Measurements from ENCODE around the gene CCDC186. TPM values are rescaled to one million over a fixed set of nuclear protein-coding genes. Genes with fewer than 3 reads are reported as not detected.
"Not testable (repeated sequence)": the region's sequence is repeated elsewhere in the genome, so short reads cannot be mapped to it uniquely, and the experiment has no call there.

CCDC186 gene
- total RNA-seq, 4 donors from 2014 or later, result 43.3 to 49.7 (median 46.6) TPM

GRCh38 chr10:114142018-114142417 lies 32.0 kb downstream of the CCDC186 start:
- Histone ChIP-seq H3K27me3 (no peaks in the 10 kb centered on the region), H3K27ac (no peak overlapping the region), H3K9me3 (no peaks in the 10 kb centered on the region), H3K36me3 (peaks cover under 1 to 6% of the 10 kb centered on the region in 2 donors), H3K4me1 (no peaks in the 10 kb centered on the region), H3K4me3 (replicated peaks in 1 of 3) (no peak overlapping the region)
- TF ChIP-seq, protein P1, sequence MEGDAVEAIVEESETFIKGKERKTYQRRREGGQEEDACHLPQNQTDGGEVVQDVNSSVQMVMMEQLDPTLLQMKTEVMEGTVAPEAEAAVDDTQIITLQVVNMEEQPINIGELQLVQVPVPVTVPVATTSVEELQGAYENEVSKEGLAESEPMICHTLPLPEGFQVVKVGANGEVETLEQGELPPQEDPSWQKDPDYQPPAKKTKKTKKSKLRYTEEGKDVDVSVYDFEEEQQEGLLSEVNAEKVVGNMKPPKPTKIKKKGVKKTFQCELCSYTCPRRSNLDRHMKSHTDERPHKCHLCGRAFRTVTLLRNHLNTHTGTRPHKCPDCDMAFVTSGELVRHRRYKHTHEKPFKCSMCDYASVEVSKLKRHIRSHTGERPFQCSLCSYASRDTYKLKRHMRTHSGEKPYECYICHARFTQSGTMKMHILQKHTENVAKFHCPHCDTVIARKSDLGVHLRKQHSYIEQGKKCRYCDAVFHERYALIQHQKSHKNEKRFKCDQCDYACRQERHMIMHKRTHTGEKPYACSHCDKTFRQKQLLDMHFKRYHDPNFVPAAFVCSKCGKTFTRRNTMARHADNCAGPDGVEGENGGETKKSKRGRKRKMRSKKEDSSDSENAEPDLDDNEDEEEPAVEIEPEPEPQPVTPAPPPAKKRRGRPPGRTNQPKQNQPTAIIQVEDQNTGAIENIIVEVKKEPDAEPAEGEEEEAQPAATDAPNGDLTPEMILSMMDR (IDR thresholded peaks at IDR 0.05), result no peak
- no peak for TF ChIP-seq POLR2A (IDR thresholded peaks at IDR 0.05)
- intact Hi-C loops (cut with DNase I), result no loop called here
- DNase-seq, result no peak
- WGBS, 2 donors, result 75 to 94% methylated on average over 3 of the region's 3 CpGs

- H3K27ac ChIP-seq; DNase-seq; H3K4me3 ChIP-seq (replicated peaks in 1 of 3); intact Hi-C loops (cut with DNase I); H3K9me3 ChIP-seq; H3K4me1 ChIP-seq; H3K27me3 ChIP-seq: not testable (repeated sequence)
- 89 to 94% methylated on average over 2 of the region's 2 CpGs for WGBS, 2 donors
- H3K36me3 ChIP-seq, result peaks cover 12 to 15% of the 10 kb centered on the region in 2 donors
These were observed 33.2 kb downstream of the CCDC186 start for GRCh38 chr10:114140827-114141226.

DNA sequence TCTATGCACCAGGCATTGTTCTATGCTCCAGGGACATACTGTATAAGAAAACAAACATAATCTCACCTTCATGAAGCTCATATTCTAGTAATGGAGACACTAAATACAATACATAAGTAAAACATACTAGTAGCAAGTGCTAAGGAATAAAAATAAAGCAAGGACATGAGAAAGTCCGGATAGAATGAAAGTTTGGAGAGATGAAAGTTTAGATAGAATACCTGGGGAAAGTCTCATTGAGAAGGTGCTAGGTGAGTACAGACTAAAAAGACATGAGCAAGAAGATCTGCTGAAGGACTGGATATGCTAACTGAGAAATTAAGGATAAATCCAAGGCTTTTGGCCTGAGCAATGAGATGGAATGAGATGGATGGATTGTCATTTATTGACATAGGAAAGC lies 34.0 kb downstream of the CCDC186 start:
- Histone ChIP-seq H3K27me3 (no peaks in the 10 kb centered on the region), H3K9me3 (no peaks in the 10 kb centered on the region), H3K4me3 (replicated peaks in 1 of 3) (no peak overlapping the region), H3K4me1 (no peaks in the 10 kb centered on the region), H3K36me3 (peaks cover 12 to 19% of the 10 kb centered on the region in 2 donors), H3K27ac (no peak overlapping the region)
- 50 to 97% methylated on average over 1 of the region's 1 CpG for WGBS, 2 donors
- no peak for DNase-seq
- no peak for TF ChIP-seq POLR2A (IDR thresholded peaks at IDR 0.05)
- TF ChIP-seq, protein P1 (IDR thresholded peaks at IDR 0.05), result no peak
- intact Hi-C loops (cut with DNase I), result no loop called here

GRCh38 chr10:114138581-114138980 lies 35.4 kb downstream of the CCDC186 start:
- Histone ChIP-seq H3K9me3 (no peaks in the 10 kb centered on the region), H3K4me3 (replicated peaks in 1 of 3) (no peak overlapping the region), H3K4me1 (no peaks in the 10 kb centered on the region), H3K27ac (no peak overlapping the region), H3K27me3 (no peaks in the 10 kb centered on the region), H3K36me3 (peaks cover 12 to 19% of the 10 kb centered on the region in 2 donors)
- 91 to 93% methylated on average over 3 of the region's 3 CpGs for WGBS, 2 donors
- TF ChIP-seq, protein P1 (IDR thresholded peaks at IDR 0.05), result no peak
- TF ChIP-seq POLR2A (IDR thresholded peaks at IDR 0.05), result no peak
- no peak for DNase-seq
- intact Hi-C loops (cut with DNase I), result no loop called here

GRCh38 chr10:114135476-114135875 lies 38.5 kb downstream of the CCDC186 start:
- 92 to 94% methylated on average over 2 of the region's 2 CpGs for WGBS, 2 donors
- no peaks in the 10 kb centered on the region for H3K4me1 ChIP-seq
- H3K27me3 ChIP-seq, result no peaks in the 10 kb centered on the region
- H3K36me3 ChIP-seq, result peaks cover 34 to 37% of the 10 kb centered on the region in 2 donors
- no peak overlapping the region for H3K4me3 ChIP-seq (replicated peaks in 1 of 3)
- TF ChIP-seq POLR2A (IDR thresholded peaks at IDR 0.05), result no peak
- TF ChIP-seq, protein P1 (IDR thresholded peaks at IDR 0.05), result no peak
- intact Hi-C loops (cut with DNase I), result no loop called here
- H3K9me3 ChIP-seq, result no peaks in the 10 kb centered on the region
- H3K27ac ChIP-seq, result no peak overlapping the region
- DNase-seq, result no peak

DNA sequence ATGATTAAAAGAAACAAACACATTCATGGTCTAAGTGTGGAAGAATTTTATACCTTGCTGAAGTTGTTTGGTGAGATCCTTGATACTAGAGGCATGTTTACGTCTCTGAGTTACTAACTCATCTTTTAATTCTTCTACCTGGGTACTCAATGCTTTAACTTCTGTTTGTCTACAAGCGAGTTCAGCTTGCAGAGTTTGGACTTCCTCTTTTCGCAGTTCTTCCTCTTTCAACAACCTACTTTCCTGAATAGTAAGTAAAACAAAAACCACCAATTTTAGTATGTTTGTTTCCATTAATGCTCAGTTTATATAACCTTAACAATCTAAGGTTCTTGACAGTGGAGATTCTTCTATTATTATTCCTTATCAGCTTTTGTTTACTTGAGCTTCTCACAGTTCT lies 42.9 kb downstream of the CCDC186 start:
- no peak for TF ChIP-seq POLR2A (IDR thresholded peaks at IDR 0.05)
- TF ChIP-seq, protein P1 (IDR thresholded peaks at IDR 0.05), result no peak
- 87 to 95% methylated on average over 3 of the region's 3 CpGs for WGBS, 2 donors
- no peak overlapping the region for H3K27ac ChIP-seq
- no peaks in the 10 kb centered on the region for H3K27me3 ChIP-seq
- H3K4me3 ChIP-seq (replicated peaks in 1 of 3), result no peak overlapping the region
- intact Hi-C loops (cut with DNase I), result no loop called here
- H3K9me3 ChIP-seq, result no peaks in the 10 kb centered on the region
- H3K4me1 ChIP-seq, result no peaks in the 10 kb centered on the region
- DNase-seq, result no peak
- H3K36me3 ChIP-seq, result peaks cover 53 to 57% of the 10 kb centered on the region in 2 donors
